OCI-LY1 (cell line): ENCODE measurements around the gene LINC01488.

Experiments used
- H2AFZ ChIP-seq: fragments of 200-600 bp; sonication (generic), shearing (Covaris generic); 2 replicates; pipeline ENCODE4 v1.6.0; 2014; ENCODE audit warnings: antibody characterized with exemption, mild to moderate bottlenecking, low read length
- H3F3A ChIP-seq: fragments of 200-600 bp; sonication (generic), shearing (Covaris generic); 2 replicates; pipeline ENCODE4 v1.6.0; 2014; ENCODE audit warnings: mild to moderate bottlenecking, antibody characterized with exemption, low read length, moderate library complexity; ENCODE audit not compliant: insufficient read depth
- H3K27ac ChIP-seq: fragments of 200-600 bp; sonication (generic); 2 replicates; pipeline ENCODE4 v1.5.1; 2014; ENCODE audit warnings: low read length, mixed run types, mild to moderate bottlenecking, low read depth; ENCODE audit not compliant: poor library complexity, severe bottlenecking
- H3K27me3 ChIP-seq: fragments of 200-600 bp; sonication (generic); 2 replicates; pipeline ENCODE4 v1.6.0; 2014; ENCODE audit warnings: antibody characterized with exemption, mild to moderate bottlenecking, low read length, moderate library complexity; ENCODE audit not compliant: insufficient read depth
- H3K36me3 ChIP-seq: fragments of 200-600 bp; sonication (generic); 2 replicates; pipeline ENCODE4 v1.6.1; 2014; ENCODE audit warnings: mild to moderate bottlenecking, antibody characterized with exemption, low read length, moderate library complexity, mixed read lengths; ENCODE audit not compliant: insufficient read depth
- H3K4me1 ChIP-seq: fragments of 200-600 bp; sonication (generic); 2 replicates; pipeline ENCODE4 v1.5.1; 2014; ENCODE audit warnings: mild to moderate bottlenecking, low read length, moderate library complexity; ENCODE audit not compliant: insufficient read depth, severe bottlenecking
- H3K4me2 ChIP-seq: fragments of 200-600 bp; sonication (generic), shearing (Covaris generic); 2 replicates; pipeline ENCODE4 v1.6.1; 2014; ENCODE audit warnings: low read length
- H3K4me3 ChIP-seq: fragments of 200-600 bp; sonication (generic); 2 replicates; pipeline ENCODE4 v1.5.1; 2014; ENCODE audit warnings: low read length, low read depth, mild to moderate bottlenecking, mixed read lengths; ENCODE audit not compliant: poor library complexity, severe bottlenecking
- H3K79me2 ChIP-seq: fragments of 200-600 bp; shearing (Covaris generic); 2 replicates; pipeline ENCODE4 v1.6.1; 2016; ENCODE audit warnings: mixed run types, low read length, mixed read lengths; ENCODE audit not compliant: insufficient read depth
- H3K9ac ChIP-seq: fragments of 200-600 bp; sonication (generic), shearing (Covaris generic); 2 replicates; pipeline ENCODE4 v1.6.1; 2014; ENCODE audit warnings: mild to moderate bottlenecking, low read length, mixed read lengths
- H3K9me2 ChIP-seq: fragments of 200-600 bp; sonication (generic), shearing (Covaris generic); 2 replicates; pipeline ENCODE4 v1.6.1; 2014; ENCODE audit warnings: low read depth, mild to moderate bottlenecking, low read length, mixed read lengths
- H3K9me3 ChIP-seq: fragments of 200-600 bp; shearing (Covaris generic); 2 replicates; pipeline ENCODE4 v1.6.1; 2014; ENCODE audit warnings: low read length, mixed read lengths
- H4K20me1 ChIP-seq: fragments of 200-600 bp; sonication (generic), shearing (Covaris generic); 2 replicates; pipeline ENCODE4 v1.6.0; 2016; ENCODE audit warnings: mild to moderate bottlenecking, low read length; ENCODE audit not compliant: insufficient read depth
- CTCF ChIP-seq: fragments of 200-600 bp; sonication (generic), shearing (Covaris generic); IDR thresholded peaks from 2 replicates; pipeline ENCODE4 v1.5.1; 2017; ENCODE audit warnings: mild to moderate bottlenecking, antibody characterized with exemption, low read length, moderate library complexity, mixed read lengths
- EZH2 ChIP-seq: fragments of 200-600 bp; sonication (generic), shearing (Covaris generic); IDR thresholded peaks from 2 replicates; pipeline ENCODE4 v1.8.0; 2017; ENCODE audit warnings: borderline replicate concordance, mixed run types, mild to moderate bottlenecking, antibody characterized with exemption, low read length, moderate library complexity, mixed read lengths

The LINC01488 gene

GRCh38 chr11:69446108-69446507 is 35.4 kb upstream of the LINC01488 start:
- Histone ChIP-seq H4K20me1 (no peaks in the 10 kb centered on the region), H3K27ac (no peak overlapping the region), H3K9me2 (no peaks in the 10 kb centered on the region), H3K4me1 (no peaks in the 10 kb centered on the region), H3F3A (no peaks in the 10 kb centered on the region), H3K9ac (no peak overlapping the region), H2AFZ (no peak overlapping the region), H3K4me2 (no peak overlapping the region), H3K9me3 (no peaks in the 10 kb centered on the region), H3K79me2 (no peaks in the 10 kb centered on the region), H3K27me3 (no peaks in the 10 kb centered on the region), H3K4me3 (no peak overlapping the region), H3K36me3 (no peaks in the 10 kb centered on the region)
- TF ChIP-seq EZH2 (no peak), CTCF (no peak)

GRCh38 chr11:69447786-69448185 is 33.7 kb upstream of the LINC01488 start:
- Histone ChIP-seq H2AFZ (no peak overlapping the region), H3K9me2 (no peaks in the 10 kb centered on the region), H3F3A (no peaks in the 10 kb centered on the region), H3K27me3 (no peaks in the 10 kb centered on the region), H3K9me3 (no peaks in the 10 kb centered on the region), H3K4me3 (no peak overlapping the region), H3K79me2 (no peaks in the 10 kb centered on the region), H3K9ac (no peak overlapping the region), H4K20me1 (no peaks in the 10 kb centered on the region), H3K4me2 (no peak overlapping the region), H3K27ac (no peak overlapping the region), H3K4me1 (no peaks in the 10 kb centered on the region), H3K36me3 (no peaks in the 10 kb centered on the region)
- TF ChIP-seq EZH2, result no peak
- TF ChIP-seq CTCF, result no peak

GRCh38 chr11:69448471-69449284 is 32.8 kb upstream of the LINC01488 start:
- no peak overlapping the region for H3K4me2 ChIP-seq
- no peak overlapping the region for H3K27ac ChIP-seq
- no peaks in the 10 kb centered on the region for H3K9me2 ChIP-seq
- H3K4me3 ChIP-seq, result no peak overlapping the region
- H3K27me3 ChIP-seq, result no peaks in the 10 kb centered on the region
- H3K9me3 ChIP-seq, result no peaks in the 10 kb centered on the region
- H3K36me3 ChIP-seq, result no peaks in the 10 kb centered on the region
- TF ChIP-seq EZH2 (no peak), CTCF (no peak)
- no peaks in the 10 kb centered on the region for H4K20me1 ChIP-seq
- no peak overlapping the region for H2AFZ ChIP-seq
- H3K9ac ChIP-seq, result no peak overlapping the region
- H3K79me2 ChIP-seq, result no peaks in the 10 kb centered on the region
- no peaks in the 10 kb centered on the region for H3F3A ChIP-seq
- H3K4me1 ChIP-seq, result no peaks in the 10 kb centered on the region
